ENCODE measurements around the gene KRTAP5-7. TPM values are rescaled to one million over a fixed set of nuclear protein-coding genes. Genes with fewer than 3 reads are reported as not detected.

Gene KRTAP5-7
- total and polyA plus RNA-seq, 2 of the 13 experiments (the other 11 are each of a cell fraction or from before 2014, with no cell fraction given) = 0.54 TPM; not detected in 1

- no peak for TF ChIP-seq USF2 (IDR thresholded peaks at IDR 0.05; ENCODE audit: low read depth, low read length)
- no peak for TF ChIP-seq USF2 (CRISPR knock-in tag; IDR thresholded peaks at IDR 0.05; ENCODE audit: borderline replicate concordance)
These were observed 42.0 kb upstream of the KRTAP5-7 start (continued) for GRCh38 chr11:71485063-71485399.

DNA sequence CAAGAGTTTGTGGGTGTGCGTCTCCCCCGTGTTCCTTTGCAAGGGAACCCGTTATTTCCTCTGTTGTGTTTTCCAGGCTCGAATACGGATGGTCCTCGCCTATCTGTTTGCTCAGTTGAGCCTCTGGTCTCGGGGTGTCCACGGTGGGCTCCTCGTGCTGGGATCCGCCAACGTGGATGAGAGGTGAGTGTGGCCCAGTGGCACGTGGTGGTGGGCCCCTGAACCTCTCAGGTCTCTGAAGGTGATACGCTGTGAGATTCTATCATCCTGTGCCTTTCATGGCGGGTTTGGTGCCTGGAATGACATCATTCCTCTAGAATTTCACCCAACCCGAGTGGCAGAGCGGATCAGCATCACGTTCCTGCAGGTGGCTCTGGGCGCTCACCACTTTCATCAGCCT is 41.6 kb upstream of the KRTAP5-7 start:
- in situ Hi-C loops (cut with HindIII; ENCODE audit: extremely low pct_ligation_motif_present, low pct_unique_long_range_greater_than_20kb) = no loop called here
- ChIA-PET CTCF (ENCODE audit: low intra/inter-chr PET ratio, low total read pairs) (no interaction called here), POLR2A (no interaction called here)
- Histone ChIP-seq H3K4me3 (replicated peaks in 1 of 3; ENCODE audit: insufficient read depth in 1 of 3, low read depth in 2 of 3, low read length in 3 of 3) (no peak overlapping the region), H3K4me2 (ENCODE audit: low read depth, low read length) (no peak overlapping the region), H3K79me2 (ENCODE audit: insufficient read depth, low read length) (no peaks in the 10 kb centered on the region), H3K9me3 (ENCODE audit: low read length) (no peaks in the 10 kb centered on the region), H3K27ac (ENCODE audit: extremely low read length, insufficient read depth, low read length) (no peak overlapping the region), H3K4me1 (ENCODE audit: insufficient read depth, low read length) (peaks cover 4% of the 10 kb centered on the region; the same call in 1 of the 2 replicates), H3K36me3 (replicated peaks in 1 of 2; ENCODE audit: control insufficient read depth in 1 of 2, insufficient read depth in 2 of 2, low read length in 2 of 2) (peaks cover 18 to 38% of the 10 kb centered on the region in 2 experiments), H3K27me3 (ENCODE audit: control insufficient read depth in 1 of 2, insufficient read depth in 2 of 2, low read length in 2 of 2) (no peaks in the 10 kb centered on the region), H4K20me1 (ENCODE audit: insufficient read depth, low read length) (no peaks in the 10 kb centered on the region), H2AFZ (ENCODE audit: low read length) (no peak overlapping the region), H3K9ac (ENCODE audit: insufficient read depth, low read depth, low read length) (no peak overlapping the region)
- WGBS (ENCODE audit: low lambda C conversion rate) = 97% methylated on average over 18 of the region's 18 CpGs
- ATAC-seq = no peak
- intact Hi-C loops (cut with micrococcal nuclease; ENCODE audit: unreplicated experiment) = no loop called here
- no peak for TF ChIP-seq MEIS2 (CRISPR knock-in tag; IDR thresholded peaks at IDR 0.05)
- TF ChIP-seq ATF7 (IDR thresholded peaks at IDR 0.05) = peak; percentile 40; the same call in 1 of the 2 replicates
- no peak for TF ChIP-seq ATF7 (CRISPR knock-in tag; IDR thresholded peaks at IDR 0.05)
- TF ChIP-seq E2F1 (CRISPR knock-in tag; IDR thresholded peaks at IDR 0.05) = no peak
- no peak for TF ChIP-seq MIXL1 (CRISPR knock-in tag; IDR thresholded peaks at IDR 0.05)
- FAIRE-seq = no peak
- no TSS peak for BruUV-seq (replicated peaks)
- DNase-seq (ENCODE audit: low spot score) = no peak
